ENCODE results near the gene FTO.

FTO gene

GRCh38 chr16:53745086-53745485 lies 41.1 kb downstream of the FTO start:
- TF ChIP-seq CTCF (IDR thresholded peaks at IDR 0.05; ENCODE audit: low read depth, low read length, missing control alignments) = no peak
- DNase-seq (ENCODE audit: low read depth) = no peak
- no peak overlapping the region for H3K4me3 ChIP-seq (ENCODE audit: low read depth, low read length)

- H3K4me3 ChIP-seq (ENCODE audit: low read depth, low read length) = no peak overlapping the region
- TF ChIP-seq CTCF (IDR thresholded peaks at IDR 0.05; ENCODE audit: low read depth, low read length, missing control alignments) = no peak
- no peak for DNase-seq (ENCODE audit: low read depth)
Observed at GRCh38 chr16:53745753-53746266, 41.9 kb downstream of the FTO start.

- no peak overlapping the region for H3K4me3 ChIP-seq (ENCODE audit: low read depth, low read length)
- no peak for TF ChIP-seq CTCF (IDR thresholded peaks at IDR 0.05; ENCODE audit: low read depth, low read length, missing control alignments)
- no peak for DNase-seq (ENCODE audit: low read depth)
Observed at GRCh38 chr16:53752560-53752959, 48.6 kb downstream of the FTO start.

GRCh38 chr16:53753431-53753830 lies 49.5 kb downstream of the FTO start:
- no peak for TF ChIP-seq CTCF (IDR thresholded peaks at IDR 0.05; ENCODE audit: low read depth, low read length, missing control alignments)
- no peak for DNase-seq (ENCODE audit: low read depth)
- H3K4me3 ChIP-seq (ENCODE audit: low read depth, low read length) = no peak overlapping the region

GRCh38 chr16:53755026-53755910 lies 51.3 kb downstream of the FTO start:
- DNase-seq (ENCODE audit: low read depth) = no peak
- no peak overlapping the region for H3K4me3 ChIP-seq (ENCODE audit: low read depth, low read length)
- TF ChIP-seq CTCF (IDR thresholded peaks at IDR 0.05; ENCODE audit: low read depth, low read length, missing control alignments) = no peak

GRCh38 chr16:53756275-53756996 lies 52.5 kb downstream of the FTO start:
- DNase-seq (ENCODE audit: low read depth) = no peak
- no peak overlapping the region for H3K4me3 ChIP-seq (ENCODE audit: low read depth, low read length)
- no peak for TF ChIP-seq CTCF (IDR thresholded peaks at IDR 0.05; ENCODE audit: low read depth, low read length, missing control alignments)
